Fibroblast of skin of abdomen (primary cell): ENCODE results near the gene TMEM184A. TPM values are rescaled to one million over a fixed set of nuclear protein-coding genes. Genes with fewer than 3 reads are reported as not detected.

Experiments
- DNase-seq: peaks from one replicate; pipeline ENCODE4 v3.0.0-alpha.2; 2013
- polyA plus RNA-seq, 2 experiments: library from polyadenylated mRNA; unstranded; fragments of 120-200 nt; gene quantifications; one replicate each; pipeline ENCODE4 v1.2.1, GENCODE V29; 2013; ENCODE audit not compliant: insufficient read length in 2 of 2

TMEM184A gene
- polyA plus RNA-seq (2013, experiment 1 of 2; ENCODE audit: insufficient read length): 0.55 TPM
- 0.43 TPM for polyA plus RNA-seq (2013, experiment 2 of 2; ENCODE audit: insufficient read length)

GRCh38 chr7:1555813-1556543, at the start of gene TMEM184A:
Gene TMEM184A (minus strand): TSS chr7:1556205. CDS start chr7:1555484, 721 bp downstream.
- no peak for DNase-seq

GRCh38 chr7:1604383-1604782, 48.4 kb upstream of the TMEM184A start:
- DNase-seq: no peak

- DNase-seq: no peak
Measured at GRCh38 chr7:1603346-1604225, 47.6 kb upstream of the TMEM184A start.

GRCh38 chr7:1602386-1602785, 46.4 kb upstream of the TMEM184A start:
- no peak for DNase-seq

DNA sequence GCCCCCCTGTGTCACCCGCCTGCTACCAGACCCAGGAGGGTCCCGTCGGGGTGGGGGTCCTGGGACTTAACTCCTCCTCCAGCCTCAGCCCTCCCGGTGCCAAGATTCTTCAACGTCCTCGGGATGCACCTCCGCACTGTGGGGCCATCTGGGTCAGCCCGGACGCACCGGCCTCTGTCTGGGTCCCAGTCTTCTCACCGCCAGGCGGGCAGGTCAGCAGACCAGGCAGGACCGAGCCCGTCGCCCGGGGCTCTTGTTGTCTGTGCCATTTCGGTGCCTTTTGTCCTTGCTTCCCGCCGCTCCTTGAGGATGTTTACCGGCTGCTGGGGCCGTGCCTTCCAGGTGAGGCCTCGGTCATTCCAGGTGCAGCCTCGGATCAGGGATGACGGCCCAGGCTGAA, 46.0 kb upstream of the TMEM184A start:
- DNase-seq: no peak

- DNase-seq: no peak
Measured at GRCh38 chr7:1599640-1600395, 43.8 kb upstream of the TMEM184A start.

DNA sequence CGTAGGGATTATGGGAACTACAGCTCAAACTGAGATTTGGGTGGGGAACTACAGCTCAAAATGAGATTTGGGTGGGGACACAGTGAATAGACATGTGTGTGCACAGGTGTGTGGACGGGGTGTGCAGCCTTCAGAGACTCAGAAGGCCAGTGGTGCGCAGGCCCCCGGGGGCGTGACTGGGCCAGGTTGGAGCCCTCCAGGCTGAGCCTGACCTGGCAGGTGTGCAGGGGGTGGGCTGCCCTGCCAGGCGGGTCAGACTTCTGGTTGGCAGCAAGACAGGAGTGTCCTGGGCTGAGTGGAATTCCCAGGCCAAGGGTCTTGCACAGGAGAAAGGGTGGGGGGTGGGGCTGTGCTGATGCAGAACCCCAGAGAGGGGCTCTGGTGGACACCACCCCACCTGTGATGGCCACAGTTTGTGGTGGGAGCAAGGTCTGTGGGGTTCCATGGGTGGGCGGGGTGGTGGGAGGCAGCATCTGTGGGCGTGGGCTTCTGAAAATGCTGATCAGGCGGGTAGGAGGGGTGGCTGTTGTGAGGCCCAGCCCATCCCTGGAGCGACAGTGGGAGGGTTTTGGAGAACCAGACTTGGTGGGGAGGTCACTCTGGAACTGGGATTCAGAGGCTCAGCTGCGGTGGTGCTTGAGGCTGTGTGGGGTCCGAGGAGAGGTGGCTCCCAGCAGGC, 43.1 kb upstream of the TMEM184A start:
- no peak for DNase-seq

DNA sequence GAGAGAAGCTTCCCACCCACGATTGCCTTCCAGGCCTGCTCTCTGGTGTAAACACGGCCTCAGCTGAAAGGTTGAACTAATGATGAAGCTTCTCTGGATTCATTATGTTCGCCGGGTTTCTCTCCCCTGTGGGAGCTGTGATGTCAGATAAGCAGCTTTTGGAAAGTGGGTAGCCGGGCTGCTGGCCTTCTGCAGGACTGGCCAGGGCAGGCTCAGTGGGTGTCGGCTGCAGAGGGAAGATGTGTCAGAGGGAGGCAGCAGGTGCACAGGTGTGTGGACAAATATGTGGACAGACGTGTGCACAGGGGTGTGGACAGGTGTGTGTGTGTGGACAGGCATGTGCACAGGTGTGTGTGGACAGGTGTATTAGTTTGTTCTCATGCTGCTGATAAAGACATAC, 42.3 kb upstream of the TMEM184A start:
- no peak for DNase-seq

GRCh38 chr7:1597791-1598190, 41.8 kb upstream of the TMEM184A start:
- DNase-seq: no peak

- DNase-seq: no peak
Measured at GRCh38 chr7:1597066-1597760, 41.2 kb upstream of the TMEM184A start.

- DNase-seq: no peak
Measured at GRCh38 chr7:1596181-1597043, 40.4 kb upstream of the TMEM184A start.

DNA sequence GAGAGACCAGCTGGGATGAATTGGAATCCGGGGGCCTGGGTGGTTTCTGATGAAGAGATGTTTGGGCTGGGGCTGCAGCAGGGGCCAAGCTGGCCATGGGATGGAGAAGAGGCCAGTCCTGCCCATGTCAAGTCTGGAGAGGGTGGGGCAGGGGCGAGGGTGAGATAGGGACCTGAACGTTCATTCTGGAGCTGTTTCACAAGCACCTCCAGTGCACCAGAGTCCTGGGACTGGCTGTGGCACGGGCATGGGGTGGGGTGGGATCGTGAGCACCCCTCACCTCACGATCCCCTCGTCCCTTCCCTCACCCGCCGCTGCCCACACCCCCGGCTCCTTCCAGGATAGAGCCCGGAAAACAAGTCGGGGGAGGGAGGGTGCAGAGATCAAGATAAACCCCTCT, 39.6 kb upstream of the TMEM184A start:
- DNase-seq: no peak

GRCh38 chr7:1595027-1595426, 39.0 kb upstream of the TMEM184A start:
- DNase-seq: no peak

GRCh38 chr7:1593904-1594421, 38.0 kb upstream of the TMEM184A start:
- DNase-seq: no peak

GRCh38 chr7:1593091-1593866, 37.3 kb upstream of the TMEM184A start:
- DNase-seq: no peak

DNA sequence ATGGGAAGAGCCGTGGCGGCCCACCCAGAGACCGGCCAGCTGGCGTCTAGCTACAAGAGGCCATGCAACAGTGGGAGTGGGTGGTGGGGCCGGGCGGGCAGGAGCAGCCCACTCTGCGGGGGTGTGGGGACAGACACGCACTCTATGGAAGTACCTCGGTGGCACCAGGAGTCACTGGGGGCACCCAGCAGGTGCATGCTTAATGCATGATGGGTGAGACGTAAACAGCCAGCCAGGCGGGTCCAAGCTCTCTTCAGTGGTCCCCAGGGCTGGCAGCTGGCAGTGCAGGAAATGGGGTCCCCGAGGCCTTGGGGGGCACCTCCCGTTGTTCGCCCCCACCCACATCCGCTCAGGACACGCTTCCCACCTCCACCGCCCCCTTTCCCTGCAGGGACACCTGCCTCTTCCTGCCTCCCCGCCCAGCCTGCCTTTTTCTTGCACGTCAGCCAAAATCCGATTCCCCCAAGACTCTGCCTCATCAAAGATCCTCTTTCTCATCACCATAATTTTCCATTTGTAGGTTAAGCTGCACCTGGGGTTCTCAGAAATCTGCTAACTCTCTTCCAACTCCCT, 36.4 kb upstream of the TMEM184A start:
- no peak for DNase-seq

DNA sequence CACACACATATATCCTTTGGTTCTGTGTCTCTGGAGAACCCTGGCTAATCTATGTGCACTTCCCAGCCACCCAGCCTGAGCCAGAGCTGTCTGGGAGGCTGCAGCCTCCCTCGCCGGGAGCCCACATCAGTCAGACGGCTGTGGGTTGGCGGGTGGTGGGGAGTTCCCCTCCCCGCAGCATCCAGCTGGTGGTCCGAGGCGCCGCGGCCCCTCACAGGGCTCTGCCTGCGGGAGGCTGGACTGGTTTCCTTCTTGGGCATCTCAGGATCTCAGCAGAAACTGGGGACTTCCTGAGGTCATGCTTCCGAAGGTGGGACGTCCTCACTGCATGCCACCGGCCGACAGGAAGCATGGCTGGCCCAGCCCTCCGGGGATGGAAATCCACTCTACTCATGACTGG, 35.9 kb upstream of the TMEM184A start:
- no peak for DNase-seq

- DNase-seq: no peak
Measured at GRCh38 chr7:1591396-1591795, 35.4 kb upstream of the TMEM184A start.

GRCh38 chr7:1590887-1591286, 34.9 kb upstream of the TMEM184A start:
- no peak for DNase-seq
